ENCODE results near the gene MMP7. TPM values are rescaled to one million over a fixed set of nuclear protein-coding genes. Genes with fewer than 3 reads are reported as not detected.
A peak's percentile ranks its signal among the peaks of the same experiment; 100 is the strongest.

Gene MMP7
- total RNA-seq, result not detected in 2 replicates
- total RNA-seq (2013), result 0.21 TPM
- not detected in 2 replicates for polyA plus RNA-seq
- polyA minus RNA-seq, result not detected in 2 replicates

GRCh38 chr11:102530558-102530957, at the start of gene MMP7:
Gene MMP7 (minus strand): TSS chr11:102530747. CDS start chr11:102530700, 47 bp downstream.
- Histone ChIP-seq H3K4me2 (replicated peaks; ENCODE audit: low read depth, low read length, poor library complexity, severe bottlenecking) (peak within 1 kb of the TSS; percentile 49), H3K27me3 (replicated peaks in 1 of 4; ENCODE audit: control extremely low read depth in 1 of 4, control insufficient read depth in 3 of 4, insufficient read depth in 4 of 4, low read length in 3 of 4) (no peaks in the 10 kb centered on the region), H3K4me1 (ENCODE audit: control insufficient read depth in 2 of 2, insufficient read depth in 2 of 2, low read length in 2 of 2) (peaks cover 3 to 4% of the 10 kb centered on the region in 2 donors), H3K4me3 (ENCODE audit: control extremely low read depth in 1 of 5, extremely low read depth in 1 of 5, insufficient read depth in 1 of 5, low read depth in 2 of 5, low read length in 4 of 5) (peak within 1 kb of the TSS in 3 of 5 experiments; percentile 25 to 32 (median 25)), H3K27ac (ENCODE audit: low read length in 2 of 2) (no peak within 1 kb of the TSS), H3K9me3 (ENCODE audit: control extremely low read depth in 1 of 3, control insufficient read depth in 2 of 3, insufficient read depth in 1 of 3, low read length in 2 of 3) (no peaks in the 10 kb centered on the region), H3K9ac (ENCODE audit: low read length) (peak within 1 kb of the TSS; percentile 40), H3K79me2 (ENCODE audit: control insufficient read depth, insufficient read depth, low read length) (no peaks in the 10 kb centered on the region), H2AFZ (ENCODE audit: insufficient read depth, low read depth, low read length, poor library complexity, severe bottlenecking) (peak within 1 kb of the TSS; percentile 67), H3K36me3 (replicated peaks in 1 of 2; ENCODE audit: control extremely low read depth in 1 of 2, control insufficient read depth in 1 of 2, extremely low read depth in 1 of 2, insufficient read depth in 2 of 2, low read length in 1 of 2) (no peaks in the 10 kb centered on the region), H4K20me1 (ENCODE audit: control insufficient read depth, insufficient read depth, low read length, poor library complexity, severe bottlenecking) (no peaks in the 10 kb centered on the region)
- peak; percentile 22 for DNase-seq
- Mint-ChIP-seq H3K9me3 (ENCODE audit: insufficient read depth) (no peaks in the 10 kb centered on the region), H3K4me3 (peak within 1 kb of the TSS; percentile 63), H3K27ac (no peak within 1 kb of the TSS), H3K27me3 (no peaks in the 10 kb centered on the region), H3K4me1 (peaks cover 18% of the 10 kb centered on the region)
- ChIA-PET POLR2A (no interaction called here), CTCF (no interaction called here)
- intact Hi-C loops (cut with micrococcal nuclease), result no loop called here
- TF ChIP-seq EZH2 (IDR thresholded peaks at IDR 0.05; ENCODE audit: borderline replicate concordance, insufficient read depth, low read depth, low read length, poor library complexity, severe bottlenecking), result no peak
- no peak for TF ChIP-seq CTCF (IDR thresholded peaks at IDR 0.05)
- WGBS (ENCODE audit: insufficient coverage), result 16% methylated on average over 5 of the region's 8 CpGs
- no peak for ATAC-seq (ENCODE audit: low read depth)

GRCh38 chr11:102577723-102578122, 47.2 kb upstream of the MMP7 start:
- Histone ChIP-seq H3K4me3 (ENCODE audit: control extremely low read depth in 1 of 5, extremely low read depth in 1 of 5, insufficient read depth in 1 of 5, low read depth in 2 of 5, low read length in 4 of 5) (no peak overlapping the region), H3K36me3 (replicated peaks in 1 of 2; ENCODE audit: control extremely low read depth in 1 of 2, control insufficient read depth in 1 of 2, extremely low read depth in 1 of 2, insufficient read depth in 2 of 2, low read length in 1 of 2) (no peaks in the 10 kb centered on the region), H2AFZ (ENCODE audit: insufficient read depth, low read depth, low read length, poor library complexity, severe bottlenecking) (no peak overlapping the region), H4K20me1 (ENCODE audit: control insufficient read depth, insufficient read depth, low read length, poor library complexity, severe bottlenecking) (no peaks in the 10 kb centered on the region), H3K79me2 (ENCODE audit: control insufficient read depth, insufficient read depth, low read length) (no peaks in the 10 kb centered on the region), H3K4me1 (ENCODE audit: control insufficient read depth in 2 of 2, insufficient read depth in 2 of 2, low read length in 2 of 2) (peaks cover 13 to 18% of the 10 kb centered on the region in 2 donors), H3K9ac (ENCODE audit: low read length) (no peak overlapping the region), H3K4me2 (replicated peaks; ENCODE audit: low read depth, low read length, poor library complexity, severe bottlenecking) (no peak overlapping the region), H3K27ac (ENCODE audit: low read length in 2 of 2) (no peak overlapping the region), H3K27me3 (replicated peaks in 1 of 4; ENCODE audit: control extremely low read depth in 1 of 4, control insufficient read depth in 3 of 4, insufficient read depth in 4 of 4, low read length in 3 of 4) (no peaks in the 10 kb centered on the region), H3K9me3 (ENCODE audit: control extremely low read depth in 1 of 3, control insufficient read depth in 2 of 3, insufficient read depth in 1 of 3, low read length in 2 of 3) (peaks cover 0 to 1% (median 0%) of the 10 kb centered on the region in 3 donors)
- H3K9me3 Mint-ChIP-seq (ENCODE audit: insufficient read depth), result no peaks in the 10 kb centered on the region
- POLR2A ChIA-PET, result no interaction called here
- DNase-seq (no peak), ATAC-seq (ENCODE audit: low read depth) (no peak)
- no peak overlapping the region for H3K27ac Mint-ChIP-seq
- intact Hi-C loops (cut with micrococcal nuclease), result no loop called here
- no peaks in the 10 kb centered on the region for H3K27me3 Mint-ChIP-seq
- CTCF ChIA-PET, result no interaction called here
- H3K4me3 Mint-ChIP-seq, result no peak overlapping the region
- TF ChIP-seq EZH2 (IDR thresholded peaks at IDR 0.05; ENCODE audit: borderline replicate concordance, insufficient read depth, low read depth, low read length, poor library complexity, severe bottlenecking) (no peak), CTCF (IDR thresholded peaks at IDR 0.05) (no peak)
- WGBS (ENCODE audit: insufficient coverage), result no CpG with 5 or more reads among the region's 2 CpGs
- H3K4me1 Mint-ChIP-seq, result peaks cover 21% of the 10 kb centered on the region
